Trophoblast cell (in vitro differentiated cells and primary cell): ENCODE data around the gene TMEM42.
"Not testable (repeated sequence)": the region's sequence is repeated elsewhere in the genome, so short reads cannot be mapped to it uniquely, and the experiment has no call there.

ENCODE experiments used
- DNase-seq, 2 donors: peaks; one replicate each; pipeline ENCODE4 v3.0.0-alpha.2; 2016
- H2AFZ ChIP-seq: 2 replicates; pipeline ENCODE4 v1.6.1; 2013; ENCODE audit warnings: low read length, moderate library complexity, mild to moderate bottlenecking; ENCODE audit not compliant: insufficient read depth, poor library complexity
- H2AK5ac ChIP-seq: 2 replicates; pipeline ENCODE4 v1.6.1; 2013; ENCODE audit warnings: mild to moderate bottlenecking, low read length
- H2BK120ac ChIP-seq: 2 replicates; pipeline ENCODE4 v1.6.1; 2013; ENCODE audit warnings: low read length, mild to moderate bottlenecking, moderate library complexity; ENCODE audit not compliant: insufficient read depth, poor library complexity
- H2BK12ac ChIP-seq: 2 replicates; pipeline ENCODE4 v1.6.1; 2013; ENCODE audit warnings: mild to moderate bottlenecking, low read length, moderate library complexity
- H2BK5ac ChIP-seq: 2 replicates; pipeline ENCODE4 v1.6.1; 2013; ENCODE audit warnings: low read length, low read depth, moderate library complexity, mild to moderate bottlenecking; ENCODE audit not compliant: poor library complexity
- H3K14ac ChIP-seq: 2 replicates; pipeline ENCODE4 v1.6.1; 2013; ENCODE audit warnings: mild to moderate bottlenecking, low read length
- H3K18ac ChIP-seq: 2 replicates; pipeline ENCODE4 v1.6.1; 2013; ENCODE audit warnings: mild to moderate bottlenecking, low read length
- H3K23ac ChIP-seq: 2 replicates; pipeline ENCODE4 v1.6.1; 2013; ENCODE audit warnings: low read length
- H3K27ac ChIP-seq: 2 replicates; pipeline ENCODE4 v1.5.1; 2013; ENCODE audit warnings: low read depth, mild to moderate bottlenecking, inconsistent platforms, low read length, moderate library complexity
- H3K27me3 ChIP-seq: 2 replicates; pipeline ENCODE4 v1.6.1; 2013; ENCODE audit warnings: inconsistent platforms, mild to moderate bottlenecking, low read length, moderate library complexity; ENCODE audit not compliant: insufficient read depth
- H3K36me3 ChIP-seq, 2 experiments: 1 replicate in 1 of 2; 2 replicates in 1 of 2; pipeline ENCODE4 v1.6.1; 2013; ENCODE audit warnings: low read length in 2 of 2, mild to moderate bottlenecking in 2 of 2, moderate library complexity in 1 of 2; ENCODE audit not compliant: insufficient read depth in 2 of 2, control insufficient read depth in 1 of 2
- H3K4ac ChIP-seq: 2 replicates; pipeline ENCODE4 v1.6.1; 2013; ENCODE audit warnings: low read depth, mild to moderate bottlenecking, low read length, moderate library complexity
- H3K4me1 ChIP-seq, 2 experiments: 1 replicate in 1 of 2; 2 replicates in 1 of 2; pipeline ENCODE4 v1.6.1; 2013; ENCODE audit warnings: low read length in 2 of 2, mild to moderate bottlenecking in 2 of 2, moderate library complexity in 1 of 2; ENCODE audit not compliant: insufficient read depth in 2 of 2, control insufficient read depth in 1 of 2
- H3K4me2 ChIP-seq: 2 replicates; pipeline ENCODE4 v1.6.1; 2013; ENCODE audit warnings: inconsistent platforms, mild to moderate bottlenecking, low read length, moderate library complexity
- H3K4me3 ChIP-seq: 2 replicates; pipeline ENCODE4 v1.5.1; 2013; ENCODE audit warnings: mild to moderate bottlenecking, low read depth, low read length, inconsistent platforms
- H3K79me1 ChIP-seq: one replicate; pipeline ENCODE4 v1.6.1; 2013; ENCODE audit warnings: low read length
- H3K79me2 ChIP-seq: 2 replicates; pipeline ENCODE4 v1.6.1; 2013; ENCODE audit warnings: low read length, mild to moderate bottlenecking; ENCODE audit not compliant: control insufficient read depth, insufficient read depth, poor library complexity
- H3K9ac ChIP-seq: 2 replicates; pipeline ENCODE4 v1.6.1; 2013; ENCODE audit warnings: mild to moderate bottlenecking, low read length
- H3K9me3 ChIP-seq: 2 replicates; pipeline ENCODE4 v1.6.1; 2013; ENCODE audit warnings: low read depth, mild to moderate bottlenecking, control low read depth, inconsistent platforms, low read length; ENCODE audit not compliant: insufficient read depth
- H4K12ac ChIP-seq: 2 replicates; pipeline ENCODE4 v1.6.1; 2013; ENCODE audit warnings: low read depth, mild to moderate bottlenecking, low read length, moderate library complexity
- H4K8ac ChIP-seq: 2 replicates; pipeline ENCODE4 v1.6.1; 2013; ENCODE audit warnings: low read depth, mild to moderate bottlenecking, low read length, moderate library complexity
- H4K91ac ChIP-seq: one replicate; pipeline ENCODE4 v1.6.1; 2013; ENCODE audit warnings: low read depth, mild to moderate bottlenecking, low read length, moderate library complexity
- WGBS: extraction: QIAGEN DNeasy Blood & Tissue Kit; methylation state at CpG from one replicate; pipeline ENCODE4 v1.1.7; 2013; ENCODE audit warnings: missing lambda C conversion rate; ENCODE audit not compliant: insufficient read length, insufficient coverage; ENCODE audit errors: extremely low coverage; 5-methylcytosine and 5-hydroxymethylcytosine counted together

Gene TMEM42

DNA sequence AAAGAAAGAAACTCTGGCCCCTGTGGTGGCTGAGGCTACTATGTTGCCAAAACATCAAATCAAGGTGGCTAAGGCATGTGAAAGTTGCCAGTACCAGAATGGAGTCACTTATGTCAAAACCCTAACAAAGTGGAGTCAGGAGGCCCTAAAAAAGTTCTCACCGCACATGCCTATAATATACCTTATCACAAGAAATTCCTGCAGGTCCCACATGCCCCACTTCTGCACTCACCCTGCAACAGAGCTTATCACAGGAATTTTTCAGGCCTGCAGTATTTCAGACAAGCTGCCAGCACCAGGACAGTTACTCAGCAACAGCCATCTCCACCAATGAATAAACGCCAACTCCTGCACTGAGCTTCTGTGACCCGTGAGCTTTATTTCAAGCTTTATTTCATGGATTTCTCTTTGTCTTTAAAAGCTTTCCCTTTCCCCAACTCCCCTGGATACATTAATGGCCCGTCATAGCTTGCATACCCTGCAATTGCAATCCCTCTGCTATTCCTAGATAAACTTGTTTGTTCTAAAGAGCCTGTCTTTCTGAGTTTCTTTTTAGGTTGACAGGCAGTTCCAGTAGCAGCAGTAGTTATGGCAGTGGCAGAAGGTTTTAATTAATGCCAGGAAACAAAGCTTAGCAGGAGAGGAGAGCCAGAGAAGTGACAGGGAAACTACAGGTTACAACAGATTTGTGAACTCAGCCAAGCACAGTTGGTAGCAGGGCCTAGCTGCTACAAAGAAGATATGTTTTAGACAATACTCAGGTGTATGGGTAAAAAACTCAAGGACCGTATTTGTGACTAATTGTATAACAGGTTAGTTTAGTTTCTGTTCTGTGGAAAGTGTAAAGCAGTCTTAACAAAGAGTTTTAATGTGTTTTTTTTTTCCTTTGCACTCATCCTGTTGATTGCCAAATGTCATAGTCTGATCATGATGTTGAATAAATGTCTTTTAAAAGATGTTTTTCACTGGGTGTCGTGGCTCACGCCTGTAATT, 15.9 kb upstream of the TMEM42 start:
- no peak overlapping the region for H2AFZ ChIP-seq
- no peaks in the 10 kb centered on the region for H3K9me3 ChIP-seq
- H3K4me2 ChIP-seq: peak overlapping the region; percentile 56
- H3K14ac ChIP-seq: no peak overlapping the region
- no peak overlapping the region for H4K8ac ChIP-seq
- H4K12ac ChIP-seq: no peak overlapping the region
- peaks cover 2 to 3% of the 10 kb centered on the region in 2 experiments for H3K36me3 ChIP-seq
- H3K4ac ChIP-seq: no peak overlapping the region
- DNase-seq: peak; percentile 72 to 82
- WGBS: no CpG with 5 or more reads among the region's 7 CpGs
- H2BK120ac ChIP-seq: no peak overlapping the region
- H2AK5ac ChIP-seq: no peak overlapping the region
- H3K9ac ChIP-seq: no peak overlapping the region
- H3K4me3 ChIP-seq: no peak overlapping the region
- H3K27ac ChIP-seq: peak overlapping the region; percentile 82
- H3K4me1 ChIP-seq: peaks cover 0 to 6% of the 10 kb centered on the region in 2 experiments
- no peaks in the 10 kb centered on the region for H3K79me1 ChIP-seq
- no peak overlapping the region for H2BK12ac ChIP-seq
- no peaks in the 10 kb centered on the region for H3K79me2 ChIP-seq
- peak overlapping the region; percentile 13 for H4K91ac ChIP-seq
- no peak overlapping the region for H3K23ac ChIP-seq
- no peaks in the 10 kb centered on the region for H3K27me3 ChIP-seq
- peak overlapping the region; percentile 32 for H2BK5ac ChIP-seq
- H3K18ac ChIP-seq: no peak overlapping the region

DNA sequence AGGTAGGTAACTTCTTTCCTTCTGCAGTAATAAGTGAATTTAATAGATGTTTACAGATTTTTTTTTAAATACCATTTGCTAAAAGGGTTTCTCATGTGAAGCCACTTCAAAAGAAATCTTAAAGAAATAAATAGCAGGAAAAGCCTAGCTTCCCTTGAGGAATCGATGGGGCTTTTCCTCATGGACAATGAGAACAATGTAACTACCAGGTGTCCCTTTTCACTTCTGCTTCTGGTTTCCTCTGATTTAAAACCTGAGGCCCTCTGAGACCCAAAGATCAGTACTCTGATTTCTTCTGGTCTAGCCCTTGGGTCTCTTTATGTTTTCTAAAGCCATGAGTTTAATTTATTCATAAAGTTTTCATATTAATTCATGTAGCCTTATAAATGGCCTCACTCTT, 13.1 kb upstream of the TMEM42 start:
- H3K4me2 ChIP-seq: no peak overlapping the region
- no peaks in the 10 kb centered on the region for H3K79me2 ChIP-seq
- H2AFZ ChIP-seq: no peak overlapping the region
- no peak overlapping the region for H3K4me3 ChIP-seq
- H2BK120ac ChIP-seq: no peak overlapping the region
- no peak for DNase-seq
- H4K12ac ChIP-seq: no peak overlapping the region
- peaks cover 0 to 6% of the 10 kb centered on the region in 2 experiments for H3K4me1 ChIP-seq
- no peaks in the 10 kb centered on the region for H3K27me3 ChIP-seq
- no peak overlapping the region for H4K91ac ChIP-seq
- H3K79me1 ChIP-seq: no peaks in the 10 kb centered on the region
- H3K23ac ChIP-seq: no peak overlapping the region
- no peak overlapping the region for H2BK5ac ChIP-seq
- no CpG with 5 or more reads among the region's 1 CpG for WGBS
- no peaks in the 10 kb centered on the region for H3K9me3 ChIP-seq
- no peak overlapping the region for H4K8ac ChIP-seq
- H3K27ac ChIP-seq: no peak overlapping the region
- H2BK12ac ChIP-seq: no peak overlapping the region
- H3K4ac ChIP-seq: no peak overlapping the region
- no peak overlapping the region for H3K14ac ChIP-seq
- H2AK5ac ChIP-seq: no peak overlapping the region
- no peak overlapping the region for H3K9ac ChIP-seq
- H3K18ac ChIP-seq: no peak overlapping the region
- H3K36me3 ChIP-seq: peaks cover 1 to 2% of the 10 kb centered on the region in 2 experiments

DNA sequence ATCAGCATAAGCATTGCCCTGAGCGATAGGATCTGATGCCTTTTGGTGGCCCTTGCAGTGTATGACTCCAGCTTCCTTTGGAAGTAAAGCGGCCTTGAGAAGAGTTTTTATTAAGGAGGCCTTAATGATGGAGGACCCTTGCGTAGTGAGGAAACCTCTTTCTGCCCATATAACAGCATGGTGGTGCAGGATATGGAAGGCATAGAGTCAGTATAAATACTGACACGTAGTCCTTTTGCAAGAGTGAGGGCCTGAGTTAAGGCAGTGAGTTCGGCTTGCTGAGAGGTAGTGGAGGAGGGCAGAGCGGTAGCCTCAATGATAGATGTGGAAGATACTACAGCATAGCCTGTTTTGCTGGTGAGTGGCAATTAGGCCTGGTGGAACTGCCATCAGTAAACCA, 5.0 kb upstream of the TMEM42 start:
- not testable (repeated sequence) for H3K4me2 ChIP-seq, H3K14ac ChIP-seq, H4K91ac ChIP-seq, H4K8ac ChIP-seq, H2BK5ac ChIP-seq, DNase-seq, H2BK12ac ChIP-seq, H3K4ac ChIP-seq, H3K18ac ChIP-seq, H3K27ac ChIP-seq, H3K9me3 ChIP-seq, H3K27me3 ChIP-seq, H3K36me3 ChIP-seq, H3K9ac ChIP-seq, H3K79me2 ChIP-seq, H3K79me1 ChIP-seq, H2AK5ac ChIP-seq, H3K4me1 ChIP-seq, H4K12ac ChIP-seq, H2BK120ac ChIP-seq, H3K23ac ChIP-seq, H3K4me3 ChIP-seq, H2AFZ ChIP-seq
- no CpG with 5 or more reads among the region's 6 CpGs for WGBS

DNA sequence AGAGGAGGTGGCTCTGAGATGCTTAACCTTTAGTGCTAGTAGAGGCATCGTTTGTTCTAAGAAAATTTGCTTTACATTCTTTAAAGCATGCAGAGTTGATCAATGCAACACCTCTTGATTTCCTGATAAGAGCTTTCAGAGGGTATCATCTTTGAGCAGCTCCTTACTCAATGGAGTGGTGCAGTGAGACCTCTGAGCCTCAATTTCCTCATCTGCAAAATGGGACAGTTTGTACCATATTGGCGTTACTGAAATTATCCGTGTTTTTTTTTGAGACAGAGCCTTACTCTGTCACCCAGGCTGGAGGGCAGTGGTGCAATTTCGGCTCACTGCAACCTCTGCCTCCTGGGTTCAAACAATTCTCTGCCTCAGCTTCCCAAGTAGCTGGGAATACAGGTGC, 1.6 kb upstream of the TMEM42 start:
- no peak overlapping the region for H2AK5ac ChIP-seq
- H3K9me3 ChIP-seq: peaks cover 3% of the 10 kb centered on the region
- H3K79me2 ChIP-seq: no peaks in the 10 kb centered on the region
- H3K36me3 ChIP-seq: no peaks in the 10 kb centered on the region
- no peak overlapping the region for H2BK12ac ChIP-seq
- H3K4ac ChIP-seq: no peak overlapping the region
- no peak overlapping the region for H2BK5ac ChIP-seq
- DNase-seq: no peak
- H4K91ac ChIP-seq: no peak overlapping the region
- no peak overlapping the region for H3K23ac ChIP-seq
- peaks cover 8% of the 10 kb centered on the region for H3K79me1 ChIP-seq
- no peak overlapping the region for H2BK120ac ChIP-seq
- H3K4me2 ChIP-seq: no peak overlapping the region
- H3K18ac ChIP-seq: no peak overlapping the region
- no peak overlapping the region for H3K9ac ChIP-seq
- H3K4me1 ChIP-seq: peaks cover 3 to 6% of the 10 kb centered on the region in 2 experiments
- H3K14ac ChIP-seq: no peak overlapping the region
- H4K12ac ChIP-seq: no peak overlapping the region
- no peak overlapping the region for H2AFZ ChIP-seq
- no peaks in the 10 kb centered on the region for H3K27me3 ChIP-seq
- no peak overlapping the region for H4K8ac ChIP-seq
- H3K27ac ChIP-seq: no peak overlapping the region
- WGBS: no CpG with 5 or more reads among the region's 4 CpGs
- no peak overlapping the region for H3K4me3 ChIP-seq
